Astrocyte of the hippocampus (primary cell): ENCODE data around the gene YIPF2.
"Not testable (repeated sequence)": the region's sequence is repeated elsewhere in the genome, so short reads cannot be mapped to it uniquely, and the experiment has no call there.

ENCODE experiments used
- DNase-seq: peaks from one replicate; pipeline ENCODE4 v3.0.0; 2011; ENCODE audit warnings: low read depth, low spot score

Gene YIPF2

GRCh38 chr19:10941649-10942048, 13.2 kb upstream of the YIPF2 start:
- not testable (repeated sequence) for DNase-seq

DNA sequence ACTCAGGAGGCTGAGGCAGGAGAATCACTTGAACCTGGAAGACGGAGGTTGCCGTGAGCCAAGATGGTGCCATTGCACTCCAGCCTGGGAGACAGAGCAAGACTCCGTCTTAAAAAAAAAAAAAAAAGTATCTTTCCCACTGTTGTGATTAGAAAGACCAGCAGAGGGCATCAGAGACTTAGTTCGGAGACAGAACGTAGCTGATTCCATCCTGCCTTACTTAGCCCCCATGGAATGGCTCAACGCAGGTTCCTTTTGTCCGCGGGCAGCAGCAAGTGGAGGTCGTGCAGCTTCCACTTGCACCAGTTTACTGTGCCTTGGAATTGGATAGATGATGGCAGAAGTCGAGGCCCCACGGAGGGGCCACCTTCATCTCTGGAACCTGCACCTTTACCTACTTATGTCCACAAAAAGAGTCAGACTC, 8.2 kb upstream of the YIPF2 start:
- DNase-seq, result peak; percentile 88

DNA sequence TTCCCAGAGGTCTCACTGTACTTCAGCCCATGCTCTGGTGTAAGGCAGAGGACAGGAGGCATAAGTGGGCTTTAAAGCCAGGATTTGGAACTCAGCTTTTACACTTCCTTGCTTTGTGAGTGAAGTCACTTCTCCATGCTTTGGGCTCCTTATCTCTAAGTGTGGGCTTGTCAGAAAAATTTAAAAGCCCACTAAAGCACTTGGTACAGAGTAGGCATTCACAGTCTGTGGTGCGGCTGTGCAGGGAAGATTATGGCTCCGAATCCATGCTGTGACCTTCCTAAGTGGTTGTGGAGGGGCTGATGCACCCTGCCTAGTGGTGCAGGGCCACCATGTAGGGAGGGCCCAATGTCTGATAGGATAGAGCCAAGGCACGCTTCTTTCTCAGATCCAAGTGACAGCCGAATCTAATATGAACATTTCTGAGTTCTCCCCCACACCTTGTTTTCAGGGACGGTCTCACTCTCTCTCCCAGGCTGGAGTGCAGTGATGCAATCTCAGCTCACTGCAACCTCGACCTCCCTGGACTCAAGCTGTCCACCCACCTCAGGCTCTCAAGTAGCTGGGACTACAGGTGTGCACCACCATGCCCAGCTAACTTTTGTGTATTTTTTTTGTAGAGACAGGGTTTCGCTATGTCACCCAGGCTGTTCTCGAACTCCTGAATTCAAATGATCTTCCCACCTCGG, 7.1 kb upstream of the YIPF2 start:
- no peak for DNase-seq

DNA sequence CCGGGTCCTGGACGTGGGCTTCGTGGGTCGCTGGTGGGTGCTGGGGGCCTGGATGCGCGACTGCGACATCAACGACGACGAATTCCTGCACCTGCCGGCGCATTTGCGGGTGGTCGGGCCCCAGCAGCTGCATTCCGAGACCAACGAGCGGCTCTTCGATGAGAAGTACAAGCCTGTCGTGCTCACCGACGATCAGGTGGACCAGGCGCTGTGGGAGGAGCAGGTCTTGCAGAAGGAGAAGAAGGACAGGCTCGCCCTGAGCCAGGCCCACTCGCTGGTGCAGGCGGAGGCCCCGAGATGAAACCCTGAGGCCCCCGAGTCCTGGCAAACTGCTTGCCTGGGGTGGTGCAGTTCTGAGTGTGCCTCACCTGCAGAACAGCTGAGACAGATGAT, 959 bp upstream of the YIPF2 start:
- no peak for DNase-seq

DNA sequence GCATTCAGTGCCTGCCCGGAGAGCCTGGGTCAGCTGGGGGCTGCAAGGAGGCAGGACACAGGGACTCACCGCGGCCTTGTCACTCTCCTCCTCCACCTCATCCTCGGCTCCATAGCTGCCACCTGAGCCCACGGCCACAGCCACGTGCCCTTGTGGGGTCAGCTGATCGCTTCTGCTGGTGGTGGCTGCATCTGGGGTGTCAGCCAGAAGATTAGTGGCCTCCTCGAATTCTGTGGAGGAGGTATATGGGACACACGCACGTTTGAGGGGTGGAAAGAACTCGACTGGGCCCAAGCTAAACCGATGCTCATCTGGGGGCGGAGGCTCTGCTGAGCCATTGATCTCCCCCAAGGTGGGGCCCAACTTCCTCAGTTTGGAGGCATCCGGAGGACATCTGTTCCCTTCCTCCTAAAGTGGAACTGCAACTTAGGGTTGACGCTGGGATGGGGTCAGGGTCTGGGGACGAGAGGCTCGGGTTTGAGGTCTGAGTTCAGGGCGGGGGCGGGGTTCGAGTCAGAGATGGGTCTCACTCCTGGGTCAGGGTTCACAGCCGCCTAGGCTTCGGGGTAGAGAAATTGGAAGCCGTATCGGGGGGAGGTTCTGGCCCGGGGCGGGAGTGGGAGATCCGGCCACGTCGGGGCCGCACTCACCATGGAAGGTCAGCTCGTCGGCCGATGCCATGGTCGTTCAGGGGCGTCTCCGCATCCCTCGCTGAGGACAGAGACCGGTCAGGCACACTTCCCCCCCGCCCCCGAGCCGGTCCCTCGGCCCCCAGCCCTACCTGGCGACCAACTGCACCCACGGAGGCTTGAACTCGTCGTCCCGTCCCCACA, 493 bp downstream of the YIPF2 start:
- DNase-seq, result no peak

- no peak for DNase-seq
Measured at GRCh38 chr19:10924597-10924996, 3.8 kb downstream of the YIPF2 start.

GRCh38 chr19:10923260-10924112, 5.0 kb downstream of the YIPF2 start:
- no peak for DNase-seq

GRCh38 chr19:10922638-10923014, 5.8 kb downstream of the YIPF2 start:
- DNase-seq, result no peak

GRCh38 chr19:10921910-10922637, 6.4 kb downstream of the YIPF2 start:
- no peak for DNase-seq

GRCh38 chr19:10921199-10921909, 7.1 kb downstream of the YIPF2 start:
- DNase-seq, result no peak

GRCh38 chr19:10920781-10921180, 7.7 kb downstream of the YIPF2 start:
- DNase-seq, result no peak

DNA sequence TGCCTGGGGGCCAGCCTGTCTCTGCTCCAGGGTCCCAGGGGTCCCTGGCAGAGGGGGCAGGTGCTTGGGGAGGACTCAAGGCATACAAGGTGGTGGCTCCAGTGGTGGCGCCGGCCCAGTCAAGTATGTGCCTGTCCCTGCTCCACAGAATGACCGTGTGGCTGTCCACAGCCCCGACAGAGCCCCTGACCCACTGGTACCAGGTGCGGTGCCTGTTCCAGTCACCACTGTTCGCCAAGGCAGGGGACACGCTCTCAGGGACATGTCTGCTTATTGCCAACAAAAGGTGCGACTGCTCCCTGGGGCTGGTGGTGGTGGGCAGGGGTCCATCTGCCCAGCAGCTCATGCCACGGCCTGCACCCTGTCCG, 8.2 kb downstream of the YIPF2 start:
- no peak for DNase-seq

DNA sequence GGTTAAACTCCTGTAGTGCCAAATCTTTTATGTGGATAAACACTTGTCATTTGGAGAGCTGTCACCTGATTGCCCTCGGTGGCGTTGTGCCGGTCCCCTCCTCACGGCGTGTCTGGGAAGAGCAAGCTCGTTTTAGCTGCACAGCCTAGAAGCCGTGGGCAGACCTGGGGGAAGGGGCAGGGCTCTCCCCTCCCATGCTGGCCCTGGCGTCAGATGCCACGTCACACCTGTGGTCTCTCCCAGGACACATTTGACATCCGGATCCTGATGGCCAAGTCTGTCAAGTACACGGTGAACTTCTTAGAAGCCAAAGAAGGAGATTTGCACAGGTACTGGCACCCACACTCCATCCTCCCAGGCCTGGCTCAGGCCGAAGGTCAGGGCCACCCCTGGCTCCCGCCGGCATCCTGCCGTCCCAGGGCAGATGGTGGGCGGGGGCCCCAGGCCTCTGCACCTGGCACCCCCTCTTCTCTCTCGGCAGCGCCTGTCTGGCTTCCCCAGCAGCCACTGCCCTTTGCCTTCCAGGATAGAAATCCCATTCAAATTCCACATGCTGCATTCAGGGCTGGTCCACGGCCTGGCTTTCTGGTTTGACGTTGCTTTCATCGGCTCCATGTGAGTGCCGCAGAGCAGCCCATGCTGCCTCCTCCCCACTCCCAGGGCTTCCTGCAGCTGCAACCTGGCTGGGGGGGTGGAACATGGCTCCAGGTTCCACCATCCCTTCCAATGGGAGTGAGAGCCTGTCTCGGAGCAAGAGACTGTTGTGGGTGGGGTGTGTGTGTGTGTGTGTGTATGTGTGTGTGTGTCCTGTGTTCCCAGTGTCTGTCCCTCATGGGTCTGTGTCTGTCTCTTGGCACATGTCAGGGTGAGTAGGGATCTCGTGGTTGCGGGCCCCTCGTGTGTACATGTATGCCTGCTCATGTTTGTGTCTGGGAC, 8.8 kb downstream of the YIPF2 start:
- no peak for DNase-seq

DNA sequence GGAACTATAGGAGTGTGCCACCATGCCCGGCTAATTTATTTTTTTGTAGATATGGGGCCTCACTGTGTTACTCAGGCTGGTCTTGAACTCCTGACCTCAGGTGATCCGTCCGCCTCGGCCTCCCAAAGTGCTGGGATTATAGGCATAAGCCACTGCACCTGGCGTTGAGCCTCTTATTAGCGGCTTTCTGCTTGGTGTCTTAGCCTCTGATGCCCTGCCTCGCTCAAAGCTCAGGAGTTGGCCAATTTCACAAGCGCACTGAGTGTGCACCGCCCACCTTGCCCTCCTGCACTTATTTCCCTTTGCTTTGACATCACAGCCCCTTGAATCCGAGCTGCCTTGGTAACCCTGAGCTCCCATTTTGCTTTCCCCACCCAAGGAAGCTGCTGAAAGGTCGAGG, 10.1 kb downstream of the YIPF2 start:
- no peak for DNase-seq

- no peak for DNase-seq
Measured at GRCh38 chr19:10916602-10917001, 11.8 kb downstream of the YIPF2 start.

DNA sequence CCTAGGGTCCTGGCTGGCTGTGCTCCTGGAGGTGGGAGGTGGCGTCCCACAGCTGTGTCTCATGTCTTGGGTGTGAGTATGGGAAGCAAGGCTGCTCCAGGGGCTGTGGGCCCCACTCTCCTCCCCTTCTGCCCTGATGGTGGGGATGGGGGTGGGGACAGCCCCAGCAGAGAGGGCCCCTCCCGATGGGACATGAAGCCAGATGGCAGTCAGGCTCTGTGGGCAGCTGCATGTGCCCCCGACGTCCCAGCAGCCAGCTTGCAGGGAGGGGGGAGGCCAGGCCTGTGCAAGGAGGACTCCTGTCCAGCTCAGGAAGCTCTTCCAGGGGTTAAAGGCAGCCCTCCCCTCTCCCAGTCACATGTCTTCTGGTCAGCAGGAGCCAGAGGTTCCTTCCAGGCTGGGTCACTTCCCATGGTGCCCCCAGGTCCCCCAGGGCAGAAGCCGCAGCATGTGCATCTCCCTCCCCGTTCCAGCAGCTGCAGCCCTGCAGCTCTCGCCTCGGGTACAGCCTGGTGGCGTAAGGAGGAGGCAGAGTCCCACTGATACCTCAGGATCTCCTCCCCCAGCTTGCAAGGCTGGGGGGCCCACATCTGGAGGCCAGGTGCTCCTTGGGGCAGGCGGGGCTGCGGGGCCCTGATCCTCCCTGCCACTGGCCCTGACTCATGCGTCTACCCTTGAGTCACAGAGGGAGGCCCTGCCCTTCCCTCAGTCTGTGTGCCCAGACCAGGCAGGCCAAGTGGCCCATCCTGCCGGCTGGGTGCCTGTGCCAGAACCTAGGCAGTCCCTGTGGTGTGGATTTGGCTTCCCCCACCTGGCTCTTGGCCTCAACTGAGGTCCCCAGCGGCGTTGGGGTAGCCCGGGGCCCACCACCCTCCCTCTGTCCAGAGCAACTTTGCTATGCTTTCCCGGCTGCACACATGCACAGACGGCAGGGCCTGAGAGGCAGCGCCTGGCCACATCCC, 13.0 kb downstream of the YIPF2 start:
- peak; percentile 56 for DNase-seq

DNA sequence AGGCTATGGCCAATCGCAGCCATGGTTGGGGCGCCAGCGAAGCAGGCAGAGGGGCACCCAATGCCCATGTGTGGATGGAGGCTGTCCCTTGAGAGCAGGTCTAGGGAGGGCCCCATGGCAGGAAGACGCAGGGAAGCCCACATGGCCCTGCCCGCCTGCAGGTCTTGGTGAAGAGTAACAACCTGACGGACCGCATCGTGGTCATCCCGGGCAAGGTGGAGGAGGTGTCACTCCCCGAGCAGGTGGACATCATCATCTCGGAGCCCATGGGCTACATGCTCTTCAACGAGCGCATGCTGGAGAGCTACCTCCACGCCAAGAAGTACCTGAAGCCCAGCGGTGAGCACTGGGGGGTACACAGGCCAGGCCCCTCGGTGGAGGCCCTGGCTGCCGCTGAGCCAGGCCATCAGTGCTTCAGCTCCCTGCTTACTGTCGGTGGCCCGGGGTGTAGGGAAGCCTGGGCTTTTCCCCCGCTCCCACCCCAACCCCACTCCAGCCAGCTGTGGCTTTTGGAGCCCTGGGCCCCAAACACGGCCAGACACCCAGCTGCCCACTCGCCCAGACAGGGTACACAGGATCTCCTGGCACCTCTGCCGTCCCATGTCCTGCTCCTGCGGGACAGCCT, 14.6 kb downstream of the YIPF2 start:
- no peak for DNase-seq

DNA sequence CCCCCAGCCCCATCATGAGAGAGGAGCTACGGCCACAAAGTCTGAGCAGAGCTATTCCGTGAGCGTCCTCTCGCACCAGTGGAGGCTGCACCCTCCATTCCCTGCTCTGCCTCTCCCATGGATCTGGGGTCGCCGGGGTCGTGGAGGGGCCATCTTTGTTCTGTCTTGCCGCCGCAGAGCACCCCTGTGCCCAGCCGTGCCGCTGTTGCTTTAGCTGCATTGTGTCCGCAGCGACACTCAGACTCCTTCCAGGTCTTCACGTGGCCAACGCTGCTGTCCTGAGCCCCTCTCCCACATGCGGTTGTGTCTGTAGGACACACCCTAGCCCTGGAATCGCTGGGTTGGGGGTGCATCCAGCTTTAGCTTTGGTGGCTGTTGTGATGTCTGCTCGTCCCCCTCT, 15.8 kb downstream of the YIPF2 start:
- no peak for DNase-seq
